ENCODE data around the gene GNAT1.
A peak's percentile ranks its signal among the peaks of the same experiment; 100 is the strongest.

Gene GNAT1

DNA sequence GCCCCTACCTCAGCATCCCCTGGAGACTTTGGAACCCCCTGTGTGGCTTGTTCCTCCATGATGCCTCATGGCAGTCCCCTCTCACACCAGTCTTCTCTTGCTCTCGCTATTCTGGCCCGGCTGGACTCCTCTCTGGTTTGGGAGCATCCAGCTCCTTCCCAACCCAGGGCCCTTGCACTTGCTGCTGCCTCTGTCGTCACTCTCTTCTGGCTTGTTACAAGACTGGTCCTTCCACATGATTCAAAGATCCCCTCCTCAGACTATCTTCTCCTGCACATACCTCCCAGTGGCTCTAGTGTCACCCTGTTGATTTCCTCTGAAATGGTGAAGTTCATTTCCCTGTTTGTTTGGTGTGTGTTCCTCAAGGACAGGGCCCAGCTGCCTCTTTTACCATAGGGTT, 38.1 kb downstream of the GNAT1 start:
- in situ Hi-C loops (cut with HindIII; ENCODE audit: low pct_unique_long_range_greater_than_20kb, low sequenced_read_pairs): no loop called here
- no peak for DNase-seq (ENCODE audit: low read depth in 1 of 2, low spot score in 1 of 2)
- no peak for TF ChIP-seq JUND (IDR thresholded peaks at IDR 0.05; ENCODE audit: low read depth)

- DNase-seq (ENCODE audit: low read depth in 1 of 2, low spot score in 1 of 2): peak in 1 of 2 experiments; percentile 72
- no peak for TF ChIP-seq JUND (IDR thresholded peaks at IDR 0.05; ENCODE audit: low read depth)
- in situ Hi-C loops (cut with HindIII; ENCODE audit: low pct_unique_long_range_greater_than_20kb, low sequenced_read_pairs): no loop called here
Observed at GRCh38 chr3:50230104-50230793, 38.8 kb downstream of the GNAT1 start.

DNA sequence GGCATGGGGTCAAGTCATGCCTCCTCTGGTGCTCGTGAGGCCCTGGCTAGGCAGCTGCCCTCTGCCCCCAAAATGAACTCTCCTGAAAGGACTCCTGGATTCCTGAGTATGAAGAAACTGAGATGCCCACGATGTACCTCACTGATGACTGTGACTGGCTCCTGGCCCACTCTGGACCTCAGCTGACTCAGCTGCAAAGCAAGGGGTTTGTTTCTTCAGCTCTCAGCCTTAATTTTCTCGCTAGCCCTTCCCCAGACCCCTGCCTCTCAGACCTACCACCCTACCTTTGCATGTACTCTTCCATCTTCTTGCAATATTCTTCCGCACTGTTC, 39.4 kb downstream of the GNAT1 start:
- TF ChIP-seq JUND (IDR thresholded peaks at IDR 0.05; ENCODE audit: low read depth): no peak
- in situ Hi-C loops (cut with HindIII; ENCODE audit: low pct_unique_long_range_greater_than_20kb, low sequenced_read_pairs): no loop called here
- DNase-seq (ENCODE audit: low read depth in 1 of 2, low spot score in 1 of 2): no peak

GRCh38 chr3:50231581-50231980, 40.2 kb downstream of the GNAT1 start:
- TF ChIP-seq JUND (IDR thresholded peaks at IDR 0.05; ENCODE audit: low read depth): no peak
- in situ Hi-C loops (cut with HindIII; ENCODE audit: low pct_unique_long_range_greater_than_20kb, low sequenced_read_pairs): no loop called here
- DNase-seq (ENCODE audit: low read depth in 1 of 2, low spot score in 1 of 2): no peak

- TF ChIP-seq JUND (IDR thresholded peaks at IDR 0.05; ENCODE audit: low read depth): no peak
- in situ Hi-C loops (cut with HindIII; ENCODE audit: low pct_unique_long_range_greater_than_20kb, low sequenced_read_pairs): no loop called here
- DNase-seq (ENCODE audit: low read depth in 1 of 2, low spot score in 1 of 2): no peak
Observed at GRCh38 chr3:50232303-50232702, 40.9 kb downstream of the GNAT1 start.

- no peak for TF ChIP-seq JUND (IDR thresholded peaks at IDR 0.05; ENCODE audit: low read depth)
- in situ Hi-C loops (cut with HindIII; ENCODE audit: low pct_unique_long_range_greater_than_20kb, low sequenced_read_pairs): no loop called here
- no peak for DNase-seq (ENCODE audit: low read depth in 1 of 2, low spot score in 1 of 2)
Observed at GRCh38 chr3:50233176-50233575, 41.8 kb downstream of the GNAT1 start.

DNA sequence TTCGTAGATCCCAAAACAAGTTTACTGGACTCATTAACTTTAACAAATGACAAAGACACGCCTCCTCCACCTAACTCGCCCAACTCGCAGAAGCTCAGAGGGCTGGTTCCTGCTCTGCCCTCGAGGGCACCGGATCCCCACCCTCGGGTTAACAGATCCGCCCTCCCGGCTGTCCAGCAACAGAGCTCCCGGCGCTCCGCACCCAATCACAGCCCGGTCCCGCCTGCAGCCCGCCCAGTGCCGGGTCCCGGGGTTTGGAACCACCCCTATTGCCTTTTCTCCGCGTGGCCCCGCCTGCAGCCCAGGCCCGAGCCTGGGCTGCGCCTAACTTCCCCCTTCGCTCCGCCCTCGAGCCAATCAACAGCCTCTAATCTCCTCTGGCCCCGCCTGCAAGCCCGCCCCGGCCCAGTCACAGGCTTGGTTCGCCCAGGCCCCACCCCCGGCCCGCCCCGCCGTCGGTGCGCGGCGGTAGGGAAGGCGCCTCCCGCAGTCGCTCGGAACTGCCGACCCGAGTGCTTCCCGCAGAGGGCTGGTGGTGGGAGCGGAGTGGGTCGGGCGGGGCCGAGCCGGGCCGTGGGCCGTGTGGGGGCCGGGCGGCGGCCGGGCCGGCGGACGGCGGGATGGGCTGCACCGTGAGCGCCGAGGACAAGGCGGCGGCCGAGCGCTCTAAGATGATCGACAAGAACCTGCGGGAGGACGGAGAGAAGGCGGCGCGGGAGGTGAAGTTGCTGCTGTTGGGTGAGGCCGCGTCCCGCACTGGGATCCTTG, 44.5 kb downstream of the GNAT1 start, which contains the start of gene GNAI2:
TSS of gene GNAI2 (plus strand) at position 489 of the 768 bp plus-strand sequence. CDS start at position 621, 132 bp downstream.
- TF ChIP-seq JUND (IDR thresholded peaks at IDR 0.05; ENCODE audit: low read depth): no peak
- DNase-seq (ENCODE audit: low read depth in 1 of 2, low spot score in 1 of 2): peak; percentile 91 to 98
- in situ Hi-C loops (cut with HindIII; ENCODE audit: low pct_unique_long_range_greater_than_20kb, low sequenced_read_pairs): no loop called here

DNA sequence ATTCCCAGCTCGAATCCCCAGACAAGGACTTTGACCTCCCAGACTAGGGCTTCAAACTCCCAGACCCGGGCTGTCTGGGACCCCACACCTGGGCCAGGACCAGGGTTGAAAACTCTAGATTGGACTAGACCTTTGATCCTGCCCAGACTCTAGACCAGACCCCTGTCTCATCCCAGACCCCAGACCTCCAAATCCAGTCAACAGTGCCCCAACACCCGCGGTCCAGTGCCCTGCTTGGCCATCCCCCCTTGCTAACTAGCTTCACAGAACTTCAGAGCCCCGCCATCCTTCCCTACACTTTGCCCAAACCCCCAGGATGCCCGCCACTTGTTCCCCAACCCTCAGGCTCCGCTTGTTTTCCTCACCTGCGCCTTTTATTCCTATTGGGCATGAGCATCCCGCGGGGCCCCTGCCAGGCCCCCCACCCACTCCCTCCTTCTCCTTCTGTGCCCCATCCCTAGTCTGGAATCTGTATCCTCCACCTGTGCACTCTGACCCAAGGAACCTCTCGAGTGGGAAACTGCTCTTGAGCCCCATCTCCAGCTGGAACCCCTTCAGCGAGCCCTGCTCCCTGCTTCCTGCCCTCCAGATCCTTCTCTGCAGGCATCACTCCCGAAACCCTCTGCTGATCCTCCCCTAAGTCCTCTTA, 45.2 kb downstream of the GNAT1 start:
- no peak for DNase-seq (ENCODE audit: low read depth in 1 of 2, low spot score in 1 of 2)
- no peak for TF ChIP-seq JUND (IDR thresholded peaks at IDR 0.05; ENCODE audit: low read depth)
- in situ Hi-C loops (cut with HindIII; ENCODE audit: low pct_unique_long_range_greater_than_20kb, low sequenced_read_pairs): no loop called here

GRCh38 chr3:50237133-50237651, 45.8 kb downstream of the GNAT1 start:
- TF ChIP-seq JUND (IDR thresholded peaks at IDR 0.05; ENCODE audit: low read depth): no peak
- in situ Hi-C loops (cut with HindIII; ENCODE audit: low pct_unique_long_range_greater_than_20kb, low sequenced_read_pairs): no loop called here
- DNase-seq (ENCODE audit: low read depth in 1 of 2, low spot score in 1 of 2): no peak

DNA sequence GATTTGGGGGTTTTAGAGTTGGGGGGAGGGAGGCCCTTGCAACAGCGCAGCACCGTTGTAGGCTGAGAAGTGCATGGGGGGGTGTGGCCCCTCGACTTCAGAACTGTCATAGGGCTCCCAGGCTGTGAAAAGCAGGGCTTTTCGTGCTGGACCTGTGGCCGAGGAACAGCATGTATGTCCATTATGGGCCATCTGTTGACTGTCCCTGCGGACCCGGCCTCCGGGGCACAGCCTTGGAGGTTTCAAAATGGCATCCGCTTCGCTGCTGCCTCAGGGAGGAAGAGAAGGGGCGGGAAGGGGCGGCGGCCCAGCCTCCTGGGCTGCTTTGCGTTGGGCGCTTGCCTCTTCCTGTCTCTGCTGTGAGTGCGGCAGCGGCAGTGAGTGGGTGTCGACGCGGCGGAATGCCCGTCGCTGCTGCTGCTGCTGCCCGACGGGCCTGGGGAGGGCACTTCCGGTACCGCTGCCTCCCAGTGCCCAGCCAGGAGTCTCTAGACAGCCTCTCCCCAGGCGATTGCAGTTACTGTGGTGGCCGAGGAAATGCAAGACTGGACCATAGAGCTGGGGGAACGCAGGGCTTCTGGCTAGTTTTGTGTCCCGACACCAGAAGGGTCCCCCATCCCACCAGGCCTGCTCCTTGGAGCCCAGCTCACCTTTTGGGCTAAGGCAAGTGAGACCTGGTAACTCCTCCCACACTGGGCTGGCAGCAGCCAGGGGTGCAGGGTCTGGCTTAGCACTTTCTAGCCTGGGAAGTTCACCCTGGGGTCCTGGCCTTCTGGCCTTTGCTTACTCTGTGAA, 46.5 kb downstream of the GNAT1 start:
- TF ChIP-seq JUND (IDR thresholded peaks at IDR 0.05; ENCODE audit: low read depth): no peak
- peak; percentile 61 to 72 for DNase-seq (ENCODE audit: low read depth in 1 of 2, low spot score in 1 of 2)
- in situ Hi-C loops (cut with HindIII; ENCODE audit: low pct_unique_long_range_greater_than_20kb, low sequenced_read_pairs): no loop called here

DNA sequence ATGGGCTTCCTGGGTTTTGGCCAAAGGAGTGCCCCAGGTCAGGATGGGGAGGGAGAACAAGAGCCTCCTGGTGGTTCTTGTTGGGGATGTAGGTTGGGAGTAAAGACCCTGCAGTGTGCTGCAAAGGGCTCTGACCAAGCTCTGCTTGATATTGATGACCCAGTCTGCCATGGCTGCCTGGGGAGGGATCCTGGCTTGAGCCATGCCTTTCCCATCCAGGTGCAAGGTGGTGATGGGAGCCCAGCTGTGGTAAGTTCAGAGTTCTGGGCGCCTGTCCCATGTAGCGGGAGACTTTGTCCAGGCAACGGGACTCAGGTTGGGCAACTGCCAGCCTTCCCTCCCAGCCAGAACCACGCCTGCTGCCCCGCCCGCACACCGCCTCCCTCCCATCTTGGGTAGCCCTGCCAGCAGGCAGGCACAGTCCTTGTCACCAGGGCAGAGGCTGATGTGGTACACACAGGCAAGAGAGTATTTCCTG, 47.2 kb downstream of the GNAT1 start:
- DNase-seq (ENCODE audit: low read depth in 1 of 2, low spot score in 1 of 2): peak in 1 of 2 experiments; percentile 60
- in situ Hi-C loops (cut with HindIII; ENCODE audit: low pct_unique_long_range_greater_than_20kb, low sequenced_read_pairs): no loop called here
- TF ChIP-seq JUND (IDR thresholded peaks at IDR 0.05; ENCODE audit: low read depth): no peak

GRCh38 chr3:50239649-50240048, 48.2 kb downstream of the GNAT1 start:
- TF ChIP-seq JUND (IDR thresholded peaks at IDR 0.05; ENCODE audit: low read depth): no peak
- in situ Hi-C loops (cut with HindIII; ENCODE audit: low pct_unique_long_range_greater_than_20kb, low sequenced_read_pairs): no loop called here
- DNase-seq (ENCODE audit: low read depth in 1 of 2, low spot score in 1 of 2): no peak
